Measurements from ENCODE around the gene SYTL4.
A peak's percentile ranks its signal among the peaks of the same experiment; 100 is the strongest.

The SYTL4 gene

GRCh38 chrX:100647739-100648138, 84.2 kb downstream of the SYTL4 start:
- H3K27ac Mint-ChIP-seq = no peak overlapping the region
- no peaks in the 10 kb centered on the region for H3K36me3 Mint-ChIP-seq (ENCODE audit: low read depth)
- H3K4me1 Mint-ChIP-seq (ENCODE audit: low read depth) = no peaks in the 10 kb centered on the region
- H3K27me3 Mint-ChIP-seq (ENCODE audit: low read depth) = no peaks in the 10 kb centered on the region
- no peaks in the 10 kb centered on the region for H3K9me3 Mint-ChIP-seq
- no peak overlapping the region for H3K4me3 Mint-ChIP-seq

- H3K9me3 Mint-ChIP-seq = no peaks in the 10 kb centered on the region
- peaks cover 6% of the 10 kb centered on the region for H3K27me3 Mint-ChIP-seq (ENCODE audit: low read depth)
- no peak overlapping the region for H3K27ac Mint-ChIP-seq
These were observed 84.8 kb downstream of the SYTL4 start for GRCh38 chrX:100647095-100647494.

DNA sequence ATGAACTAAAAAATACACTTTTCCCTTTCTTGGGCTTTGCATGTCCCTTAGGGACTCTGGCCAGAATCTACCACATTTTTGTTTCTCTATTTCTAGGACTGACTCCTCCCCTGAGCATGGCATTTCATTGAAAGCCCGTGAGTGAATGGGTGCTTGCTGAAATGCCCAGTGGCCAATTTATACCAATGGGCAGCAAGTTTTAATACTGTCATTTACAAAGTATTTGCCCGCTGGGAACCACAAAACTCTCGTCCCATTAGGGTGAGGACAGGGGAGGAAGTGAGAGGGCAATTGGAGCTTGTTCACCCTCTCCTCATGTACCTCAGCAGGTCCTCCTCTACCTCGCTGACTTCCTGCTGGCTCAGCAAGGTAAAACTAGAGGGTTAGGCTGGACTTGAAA, 86.8 kb downstream of the SYTL4 start:
- no peaks in the 10 kb centered on the region for H3K4me1 Mint-ChIP-seq (ENCODE audit: low read depth)
- no peak overlapping the region for H3K4me3 Mint-ChIP-seq
- H3K36me3 Mint-ChIP-seq (ENCODE audit: low read depth) = no peaks in the 10 kb centered on the region
- no peaks in the 10 kb centered on the region for H3K9me3 Mint-ChIP-seq
- peaks cover 6% of the 10 kb centered on the region for H3K27me3 Mint-ChIP-seq (ENCODE audit: low read depth)
- H3K27ac Mint-ChIP-seq = no peak overlapping the region

More at GRCh38 chrX:100647095-100647494, 84.8 kb downstream of the SYTL4 start:
- H3K4me3 Mint-ChIP-seq = no peak overlapping the region
- H3K36me3 Mint-ChIP-seq (ENCODE audit: low read depth) = no peaks in the 10 kb centered on the region
- no peaks in the 10 kb centered on the region for H3K4me1 Mint-ChIP-seq (ENCODE audit: low read depth)

GRCh38 chrX:100643956-100644860, 87.7 kb downstream of the SYTL4 start, which contains the start of gene SRPX2:
TSS of gene SRPX2 (plus strand) at chrX:100644199. CDS start at chrX:100646323, 2,124 bp downstream.
- Mint-ChIP-seq H3K4me1 (ENCODE audit: low read depth) (no peaks in the 10 kb centered on the region), H3K36me3 (ENCODE audit: low read depth) (no peaks in the 10 kb centered on the region), H3K9me3 (no peaks in the 10 kb centered on the region), H3K4me3 (no peak within 1 kb of the TSS), H3K27ac (no peak within 1 kb of the TSS), H3K27me3 (ENCODE audit: low read depth) (peaks cover 11% of the 10 kb centered on the region)

GRCh38 chrX:100643212-100643611, 88.7 kb downstream of the SYTL4 start:
- Mint-ChIP-seq H3K4me3 (no peak overlapping the region), H3K4me1 (ENCODE audit: low read depth) (no peaks in the 10 kb centered on the region), H3K27me3 (ENCODE audit: low read depth) (peaks cover 15% of the 10 kb centered on the region), H3K9me3 (no peaks in the 10 kb centered on the region), H3K27ac (no peak overlapping the region), H3K36me3 (ENCODE audit: low read depth) (no peaks in the 10 kb centered on the region)

DNA sequence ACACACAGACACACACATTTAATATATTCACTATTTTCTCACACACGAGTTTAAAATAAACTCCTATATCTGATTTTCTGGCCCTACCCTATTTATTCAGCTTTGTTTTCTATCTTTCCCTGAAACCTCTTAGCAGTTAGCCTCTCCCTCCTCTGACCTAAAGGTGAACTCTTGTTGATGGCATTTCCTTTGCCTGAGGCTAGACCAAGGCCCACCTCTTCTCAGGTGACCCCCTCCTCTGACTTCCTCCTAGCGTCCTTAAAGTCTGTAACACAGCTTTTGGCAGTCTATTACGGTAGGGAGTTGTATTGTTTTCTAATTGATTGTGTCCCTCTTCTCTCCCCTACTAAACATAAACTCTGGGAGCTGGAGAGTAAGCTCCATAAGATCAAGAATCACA, 89.6 kb downstream of the SYTL4 start:
- Mint-ChIP-seq H3K9me3 (no peaks in the 10 kb centered on the region), H3K4me1 (ENCODE audit: low read depth) (no peaks in the 10 kb centered on the region), H3K36me3 (ENCODE audit: low read depth) (no peaks in the 10 kb centered on the region), H3K27me3 (ENCODE audit: low read depth) (peaks cover 22% of the 10 kb centered on the region), H3K4me3 (no peak overlapping the region), H3K27ac (no peak overlapping the region)

GRCh38 chrX:100636321-100636991, 95.5 kb downstream of the SYTL4 start, which contains the start of gene TSPAN6:
TSS of gene TSPAN6 (minus strand) at chrX:100636806. CDS start at chrX:100636694, 112 bp downstream.
- Mint-ChIP-seq H3K4me1 (ENCODE audit: low read depth) (peaks cover 3% of the 10 kb centered on the region), H3K27me3 (ENCODE audit: low read depth) (peaks cover 36% of the 10 kb centered on the region), H3K36me3 (ENCODE audit: low read depth) (no peaks in the 10 kb centered on the region), H3K9me3 (no peaks in the 10 kb centered on the region), H3K27ac (no peak within 1 kb of the TSS), H3K4me3 (peak within 1 kb of the TSS; percentile 89)

- H3K27ac Mint-ChIP-seq = no peak overlapping the region
- H3K36me3 Mint-ChIP-seq (ENCODE audit: low read depth) = no peaks in the 10 kb centered on the region
- no peaks in the 10 kb centered on the region for H3K9me3 Mint-ChIP-seq
- peaks cover 36% of the 10 kb centered on the region for H3K27me3 Mint-ChIP-seq (ENCODE audit: low read depth)
- H3K4me3 Mint-ChIP-seq = no peak overlapping the region
- peaks cover 3% of the 10 kb centered on the region for H3K4me1 Mint-ChIP-seq (ENCODE audit: low read depth)
These were observed 96.0 kb downstream of the SYTL4 start for GRCh38 chrX:100635989-100636320.

DNA sequence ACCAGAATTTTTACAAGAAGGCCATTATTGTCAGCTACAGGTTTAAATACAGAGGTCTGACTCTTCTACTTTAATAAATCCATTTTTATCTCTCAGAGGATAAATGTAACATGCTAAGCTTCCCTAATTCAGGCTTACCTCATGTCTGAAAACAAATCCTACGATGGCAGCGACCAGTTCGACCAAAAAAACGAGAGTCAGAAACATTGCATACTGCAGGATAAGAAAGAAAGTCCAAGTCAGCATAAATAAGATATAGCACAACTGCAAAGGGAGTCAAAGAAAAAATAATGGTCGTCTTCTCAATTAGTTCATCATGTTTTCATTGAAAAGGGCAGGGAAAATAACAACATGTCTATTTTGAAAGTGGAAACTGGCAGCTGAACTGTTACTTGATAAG, 96.9 kb downstream of the SYTL4 start:
- Mint-ChIP-seq H3K27me3 (ENCODE audit: low read depth) (peaks cover 36% of the 10 kb centered on the region), H3K4me1 (ENCODE audit: low read depth) (peaks cover 3% of the 10 kb centered on the region), H3K9me3 (no peaks in the 10 kb centered on the region), H3K27ac (no peak overlapping the region), H3K4me3 (no peak overlapping the region), H3K36me3 (ENCODE audit: low read depth) (no peaks in the 10 kb centered on the region)

GRCh38 chrX:100625985-100626491, 105.9 kb downstream of the SYTL4 start:
- Mint-ChIP-seq H3K9me3 (no peaks in the 10 kb centered on the region), H3K27ac (no peak overlapping the region), H3K27me3 (ENCODE audit: low read depth) (no peaks in the 10 kb centered on the region), H3K4me1 (ENCODE audit: low read depth) (peaks cover 5% of the 10 kb centered on the region), H3K4me3 (no peak overlapping the region), H3K36me3 (ENCODE audit: low read depth) (no peaks in the 10 kb centered on the region)
